HG02571 (cell line): ENCODE results near the gene FEM1B.

Experiments used
- ATAC-seq: cut with Tn5 transposase; IDR thresholded peaks from one replicate; pipeline ENCODE4 v1.9.1; 2021; ENCODE audit warnings: mild to moderate bottlenecking, moderate library complexity; ENCODE audit not compliant: unreplicated experiment

Gene FEM1B

GRCh38 chr15:68284616-68285258 is 7.2 kb downstream of the FEM1B start:
- no peak for ATAC-seq

- ATAC-seq = no peak
These were observed 7.9 kb downstream of the FEM1B start for GRCh38 chr15:68285259-68285980.

- no peak for ATAC-seq
These were observed 8.7 kb downstream of the FEM1B start for GRCh38 chr15:68286256-68286655.

- no peak for ATAC-seq
These were observed 11.5 kb downstream of the FEM1B start for GRCh38 chr15:68289057-68289456.

GRCh38 chr15:68289621-68290352 is 12.2 kb downstream of the FEM1B start:
- no peak for ATAC-seq

- no peak for ATAC-seq
These were observed 13.2 kb downstream of the FEM1B start for GRCh38 chr15:68290715-68291114.

- ATAC-seq = no peak
These were observed 14.7 kb downstream of the FEM1B start for GRCh38 chr15:68292157-68292781.

GRCh38 chr15:68292967-68293366 is 15.4 kb downstream of the FEM1B start:
- ATAC-seq = no peak

GRCh38 chr15:68295014-68295805 is 17.7 kb downstream of the FEM1B start:
- no peak for ATAC-seq

GRCh38 chr15:68298336-68298735 is 20.8 kb downstream of the FEM1B start:
- no peak for ATAC-seq

GRCh38 chr15:68298882-68299381 is 21.4 kb downstream of the FEM1B start:
- peak; percentile 86 for ATAC-seq

GRCh38 chr15:68299436-68299835 is 21.9 kb downstream of the FEM1B start:
- no peak for ATAC-seq

- no peak for ATAC-seq
These were observed 22.8 kb downstream of the FEM1B start for GRCh38 chr15:68300115-68300940.

GRCh38 chr15:68301301-68301700 is 23.8 kb downstream of the FEM1B start:
- ATAC-seq = no peak

- ATAC-seq = no peak
These were observed 25.2 kb downstream of the FEM1B start for GRCh38 chr15:68302729-68303128.

- no peak for ATAC-seq
These were observed 25.6 kb downstream of the FEM1B start for GRCh38 chr15:68303134-68303533.

GRCh38 chr15:68303560-68304436 is 26.3 kb downstream of the FEM1B start:
- no peak for ATAC-seq

- ATAC-seq = no peak
These were observed 27.2 kb downstream of the FEM1B start for GRCh38 chr15:68304589-68305337.
